ENCODE results near the gene CRLF1.

The CRLF1 gene

DNA sequence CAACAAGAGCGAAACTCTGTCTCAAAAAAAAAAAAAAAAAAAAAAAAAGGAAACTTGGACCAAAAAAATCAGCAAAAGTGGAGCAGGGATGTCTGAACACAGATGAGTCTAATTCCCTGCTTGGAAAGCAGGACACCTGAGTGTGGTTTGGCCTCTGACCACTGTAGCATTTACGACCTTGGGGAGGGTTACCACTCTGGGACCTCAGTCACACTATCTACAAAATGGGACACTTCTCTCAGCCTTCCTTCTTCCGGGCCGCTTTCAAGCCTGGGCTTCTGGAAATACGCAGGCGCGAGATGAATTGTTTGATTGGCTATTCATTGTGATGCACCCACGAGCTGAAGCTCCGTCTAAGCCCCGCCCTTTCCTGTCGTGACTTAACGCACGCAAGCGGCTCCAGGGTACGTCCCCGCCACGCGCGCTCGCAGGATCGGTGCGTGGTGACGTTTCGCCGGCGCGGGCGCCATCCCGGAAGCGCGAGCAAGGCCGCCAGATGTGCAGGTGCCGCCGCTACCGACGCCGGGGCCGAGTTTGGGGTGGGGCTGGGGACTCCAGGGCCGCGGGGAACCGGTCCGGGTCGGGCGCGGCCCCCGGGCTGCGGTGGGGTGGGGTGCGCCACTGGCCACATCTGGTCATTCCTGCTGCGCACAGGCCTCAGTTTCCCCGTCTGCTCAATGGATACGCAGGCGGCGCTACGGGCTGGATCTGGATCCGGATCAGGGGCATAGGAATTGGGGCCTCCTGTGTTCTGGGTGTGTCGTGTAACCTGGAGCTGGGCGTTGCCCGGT is 49.0 kb downstream of the CRLF1 start, which contains the start of gene KXD1:
TSS of gene KXD1 (plus strand) at position 460 of the 791 bp plus-strand sequence. CDS start 4,187 bp downstream, outside the sequence.
- DNase-seq (ENCODE audit: low spot score): peak; percentile 97

DNA sequence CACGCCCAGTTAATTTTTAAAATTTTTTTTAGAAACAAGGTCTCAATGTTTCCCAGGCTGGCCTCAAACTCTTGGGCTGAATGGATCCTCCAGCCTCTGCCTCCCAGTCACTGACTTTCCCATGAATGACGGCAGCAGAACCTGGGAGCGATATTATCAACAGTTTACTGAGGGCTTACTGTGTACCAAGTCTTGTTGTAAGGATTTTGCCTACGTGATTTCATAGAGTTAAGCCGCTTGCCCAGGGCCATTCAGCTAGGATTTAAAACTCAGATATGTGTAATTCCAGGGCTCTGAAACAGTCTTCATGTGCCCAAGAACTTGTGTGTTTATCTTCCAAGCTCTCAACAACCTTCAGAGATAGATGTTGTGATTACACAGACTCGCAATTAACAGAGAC is 55.0 kb downstream of the CRLF1 start:
- no peak for DNase-seq (ENCODE audit: low spot score)

DNA sequence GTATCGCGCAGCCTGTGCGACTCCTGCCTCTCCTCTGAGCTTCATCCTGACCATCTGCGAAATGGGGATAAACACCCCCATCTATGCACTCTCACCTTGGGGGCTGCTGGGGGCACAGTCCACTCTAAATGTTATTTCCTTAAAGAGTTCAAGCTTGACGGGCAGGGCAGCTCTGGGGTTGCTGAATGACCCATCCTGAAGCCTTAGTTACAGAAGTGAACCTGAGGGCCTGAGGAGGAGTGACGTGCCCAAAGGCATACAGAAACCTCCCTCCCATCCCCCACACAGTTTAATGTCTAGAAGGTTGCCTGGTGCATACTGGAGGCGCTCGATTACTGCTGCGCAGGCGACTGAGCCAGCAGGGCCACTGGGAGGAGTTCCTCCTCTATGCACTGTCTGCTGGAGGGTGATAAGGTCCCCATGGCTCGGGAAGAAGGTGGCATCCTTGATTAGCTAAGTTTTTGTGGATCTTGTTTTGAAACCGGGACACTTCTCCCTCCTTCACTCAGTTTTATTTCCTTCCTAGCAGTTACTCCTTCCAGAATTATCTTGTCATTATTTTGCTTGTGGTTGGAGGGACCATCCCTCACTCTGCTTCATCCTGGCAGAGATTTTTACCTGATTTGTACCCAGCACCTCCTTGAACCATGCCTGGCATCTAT is 62.7 kb downstream of the CRLF1 start:
- peak; percentile 65 for DNase-seq (ENCODE audit: low spot score)

Measured in D341Med (cell line).